GM12878 (cell line): ENCODE data around the gene SLCO2B1. TPM values are rescaled to one million over a fixed set of nuclear protein-coding genes. Genes with fewer than 3 reads are reported as not detected.

Experiments used
- ATAC-seq: fragments of 200-7000 bp; cut with Tn5 transposase; 3 replicates; pipeline ENCODE4 v1.9.1; 2020; ENCODE audit warnings: mild to moderate bottlenecking, moderate library complexity
- BruUV-seq: library from RNA; stranded (reverse); fragments of 400-500 nt; replicated peaks from 2 replicates; lab custom pipeline; 2021; lab: Mats Ljungman, UMichigan
- CTCF ChIA-PET: fragments of 300-600 bp; sonication (Branson Sonifier 250); formaldehyde crosslinking; extraction: SDS; loops from one replicate; lab custom pipeline; 2021; ENCODE audit warnings: inconsistent platforms; lab: Yijun Ruan, JAX
- POLR2A ChIA-PET: fragments of 350-600 bp; formaldehyde crosslinking; extraction: SDS; loops from one replicate; lab custom pipeline; 2021; ENCODE audit warnings: inconsistent platforms; lab: Charles Lee
- RAD21 ChIA-PET: fragments of 300-600 bp; sonication (Branson Sonifier 250); formaldehyde crosslinking; loops from one replicate; lab custom pipeline; 2023; ENCODE audit warnings: antibody characterized with exemption; ENCODE audit not compliant: unreplicated experiment; lab: Charles Lee
- SMC1A ChIA-PET: fragments of 300-600 bp; sonication (Branson Sonifier 250); formaldehyde crosslinking; loops from one replicate; lab custom pipeline; 2023; ENCODE audit not compliant: unreplicated experiment, uncharacterized antibody; lab: Charles Lee
- DNase-seq: peaks from one replicate; pipeline ENCODE4 v3.0.0-alpha.2; 2011; ENCODE audit warnings: low read depth, low spot score
- FAIRE-seq: peaks from 3 replicates; lab custom pipeline; 2011; peaks lifted over from hg19 to GRCh38; lab: Jason Lieb, UNC
- H2AFZ ChIP-seq: 2 replicates; pipeline ENCODE4 v1.6.0; 2011; ENCODE audit warnings: low read depth, low read length, control low read depth; ENCODE audit not compliant: control insufficient read depth
- H3K27ac ChIP-seq: 2 replicates; pipeline ENCODE4 v1.5.1; 2011; ENCODE audit warnings: control low read depth; ENCODE audit not compliant: control insufficient read depth, insufficient read depth
- H3K27me3 ChIP-seq, 2 experiments: replicated peaks in 1 of 2; 2 replicates each; pipeline versions ENCODE4 v1.6.0 to v1.6.1; 2011; ENCODE audit warnings: low read length in 1 of 2; ENCODE audit not compliant: control insufficient read depth in 2 of 2, insufficient read depth in 2 of 2
- H3K36me3 ChIP-seq, 2 experiments: 2 replicates each; pipeline ENCODE4 v1.5.1; 2011; ENCODE audit warnings: low read length in 1 of 2; ENCODE audit not compliant: control insufficient read depth in 2 of 2, insufficient read depth in 2 of 2
- H3K4me1 ChIP-seq: 2 replicates; pipeline ENCODE4 v1.6.1; 2011; ENCODE audit warnings: mild to moderate bottlenecking, low read length, moderate library complexity, mixed read lengths; ENCODE audit not compliant: control insufficient read depth, insufficient read depth
- H3K4me2 ChIP-seq: 2 replicates; pipeline ENCODE4 v1.6.0; 2011; ENCODE audit warnings: control low read depth; ENCODE audit not compliant: control insufficient read depth, insufficient read depth
- H3K4me3 ChIP-seq: fragments of 200-600 bp; sonication (generic); 2 replicates; pipeline ENCODE4 v1.5.1; 2016
- H3K79me2 ChIP-seq: 2 replicates; pipeline ENCODE4 v1.6.0; 2011; ENCODE audit warnings: low read length; ENCODE audit not compliant: control insufficient read depth, insufficient read depth
- H3K9ac ChIP-seq: 2 replicates; pipeline ENCODE4 v1.8.0; 2011; ENCODE audit warnings: low read length, control low read depth, mixed read lengths; ENCODE audit not compliant: control insufficient read depth, insufficient read depth
- H3K9me3 ChIP-seq: replicated peaks from 3 replicates; pipeline ENCODE4 v1.5.1; 2011; ENCODE audit warnings: mild to moderate bottlenecking, low read length; ENCODE audit not compliant: control insufficient read depth, insufficient read depth
- H4K20me1 ChIP-seq: 2 replicates; pipeline ENCODE4 v1.6.0; 2011; ENCODE audit not compliant: control insufficient read depth, insufficient read depth
- ATF2 ChIP-seq: IDR thresholded peaks from 2 replicates; pipeline ENCODE4 v1.6.1; 2012; ENCODE audit warnings: low read length, inconsistent platforms
- ESRRA ChIP-seq: IDR thresholded peaks from 2 replicates; pipeline ENCODE4 v1.6.1; 2012; ENCODE audit warnings: mild to moderate bottlenecking, low read length, improper control_type of control experiment
- JUNB ChIP-seq: IDR thresholded peaks from 2 replicates; pipeline ENCODE4 v1.6.1; 2016; ENCODE audit warnings: antibody characterized with exemption, mild to moderate bottlenecking
- MAX ChIP-seq: IDR thresholded peaks from 2 replicates; pipeline ENCODE4 v1.6.1; 2012; ENCODE audit warnings: low read depth, low read length, improper control_type of control experiment
- MTA2 ChIP-seq: fragments of 450-650 bp; IDR thresholded peaks from 2 replicates; pipeline ENCODE4 v1.6.1; 2016; ENCODE audit warnings: low read depth, mild to moderate bottlenecking, moderate library complexity
- MTA3 ChIP-seq: IDR thresholded peaks from 2 replicates; pipeline ENCODE4 v1.6.1; 2012; ENCODE audit warnings: low read length, inconsistent platforms, borderline replicate concordance
- NBN ChIP-seq: fragments of 450-650 bp; IDR thresholded peaks from 2 replicates; pipeline ENCODE4 v1.6.1; 2016
- RUNX3 ChIP-seq: IDR thresholded peaks from 2 replicates; pipeline ENCODE4 v1.6.1; 2012; ENCODE audit warnings: low read length, inconsistent platforms
- SIN3A ChIP-seq: IDR thresholded peaks from 2 replicates; pipeline ENCODE4 v1.6.1; 2012; ENCODE audit warnings: low read depth, low read length, improper control_type of control experiment
- SIX5 ChIP-seq: IDR thresholded peaks from 2 replicates; pipeline ENCODE4 v1.6.1; 2011; ENCODE audit warnings: mild to moderate bottlenecking, low read depth, low read length, moderate library complexity; ENCODE audit not compliant: severe bottlenecking
- SPI1 ChIP-seq: IDR thresholded peaks from 2 replicates; pipeline ENCODE4 v1.6.1; 2011; ENCODE audit warnings: low read depth, mild to moderate bottlenecking, low read length, moderate library complexity, borderline replicate concordance; ENCODE audit not compliant: insufficient read depth
- SREBF2 ChIP-seq: IDR thresholded peaks from 2 replicates; pipeline ENCODE4 v1.6.1; 2012; ENCODE audit warnings: mild to moderate bottlenecking, low read length
- ZBTB4 ChIP-seq: fragments of 450-650 bp; formaldehyde crosslinking; IDR thresholded peaks from 2 replicates; pipeline ENCODE4 v1.4.0; 2022; ENCODE audit warnings: mild to moderate bottlenecking, moderate library complexity
- ZBTB40 ChIP-seq: fragments of 450-650 bp; IDR thresholded peaks from 2 replicates; pipeline ENCODE4 v1.6.1; 2016; ENCODE audit warnings: mild to moderate bottlenecking, moderate library complexity, borderline replicate concordance
- ZNF274 ChIP-seq: IDR thresholded peaks from one replicate; pipeline ENCODE4 v1.8.0; 2011; ENCODE audit not compliant: insufficient read length, insufficient read depth
- WGBS: methylation state at CpG from one replicate; pipeline ENCODE4 v1.1.6; 2016; ENCODE audit warnings: low lambda C conversion rate; ENCODE audit not compliant: insufficient replicate concordance, insufficient coverage; ENCODE audit errors: missing lambda C conversion rate; 5-methylcytosine and 5-hydroxymethylcytosine counted together
- in situ Hi-C: fragments of 300-500 bp; cut with MboI; formaldehyde crosslinking; loops from 9 replicates; pipeline ENCODE4 v1.14.3; 2018; ENCODE audit warnings: mixed read lengths
- intact Hi-C: fragments of 100-400 bp; cut with micrococcal nuclease; formaldehyde crosslinking; loops from one replicate; pipeline ENCODE4 v1.14.2; 2022; ENCODE audit not compliant: unreplicated experiment
- polyA plus RNA-seq, 11 experiments: library from polyadenylated mRNA; depleted of rRNA in 4 of 11; unstranded in 6 of 11; stranded (reverse) in 5 of 11; fragments of >200 nt; fragmentation: Nextera tagmentation in 4 of 11; fragmentation: Illumina TruSeq in 1 of 11; extraction: Ambion mirVana in 4 of 11; extraction: Trizol in 1 of 11; gene quantifications; 1 replicate in 1 of 11; 2 replicates in 10 of 11; pipeline versions ENCODE4 v1.2.1 to v1.2.3, GENCODE V29; 2011 to 2016; ENCODE audit warnings: inconsistent platforms in 2 of 11, missing spikeins in 2 of 11, low read depth in 1 of 11
- total RNA-seq, 4 experiments: library from RNA; depleted of rRNA in 3 of 4; stranded (reverse); fragments of >200 nt in 3 of 4; fragmentation: Illumina TruSeq in 1 of 4; extraction: Trizol in 1 of 4; gene quantifications; 2 replicates each; pipeline versions ENCODE4 v1.2.1 to v1.2.3, GENCODE V29; 2013 to 2021

Gene SLCO2B1
- total and polyA plus RNA-seq, 10 of the 15 experiments (the other 5 are each of a cell fraction or from before 2014, with no cell fraction given), result 0.05 to 3.5 (median 0.93) TPM; not detected in 2

GRCh38 chr11:75195167-75195962, 44.5 kb downstream of the SLCO2B1 start:
- no peak overlapping the region for H3K4me2 ChIP-seq
- H3K4me3 ChIP-seq, result no peak overlapping the region
- no peak for DNase-seq
- RAD21 ChIA-PET, result no interaction called here
- WGBS, result 28% methylated on average over 6 of the region's 7 CpGs
- in situ Hi-C loops, result no loop called here
- SMC1A ChIA-PET, result interaction anchor here (1.2 to 2.1 kb wide), 3 partner anchors 10 to 193 kb away, joined by 3 to 7 read pairs (median 4); no protein-coding TSS in a partner anchor
- no peak overlapping the region for H3K27ac ChIP-seq
- H3K9ac ChIP-seq, result no peak overlapping the region
- ATAC-seq, result no peak
- POLR2A ChIA-PET, result no interaction called here
- no TSS peak for BruUV-seq
- no peak for FAIRE-seq
- intact Hi-C loops, result no loop called here
- H3K27me3 ChIP-seq, result peaks cover 1 to 4% of the 10 kb centered on the region in 2 experiments
- H4K20me1 ChIP-seq, result peaks cover 3% of the 10 kb centered on the region; the same call in 1 of the 2 replicates
- CTCF ChIA-PET, result interaction anchor here (0.7 to 2.6 kb wide), 8 partner anchors 10 to 266 kb away, joined by 3 to 8 read pairs (median 4); no protein-coding TSS in a partner anchor
- no peaks in the 10 kb centered on the region for H3K79me2 ChIP-seq
- H3K36me3 ChIP-seq, result no peaks in the 10 kb centered on the region
- no peaks in the 10 kb centered on the region for H3K9me3 ChIP-seq
- H2AFZ ChIP-seq, result no peak overlapping the region
- H3K4me1 ChIP-seq, result no peaks in the 10 kb centered on the region
- TF ChIP-seq SIN3A (no peak), MAX (no peak), SIX5 (no peak), RUNX3 (no peak), ATF2 (no peak), ZNF274 (no peak), SPI1 (no peak), ESRRA (no peak), ZBTB40 (no peak), ZBTB4 (CRISPR knock-in tag) (no peak), NBN (no peak), SREBF2 (no peak), JUNB (no peak), MTA2 (no peak), MTA3 (no peak)
